ENCODE measurements around the gene SCP2.

SCP2 gene

DNA sequence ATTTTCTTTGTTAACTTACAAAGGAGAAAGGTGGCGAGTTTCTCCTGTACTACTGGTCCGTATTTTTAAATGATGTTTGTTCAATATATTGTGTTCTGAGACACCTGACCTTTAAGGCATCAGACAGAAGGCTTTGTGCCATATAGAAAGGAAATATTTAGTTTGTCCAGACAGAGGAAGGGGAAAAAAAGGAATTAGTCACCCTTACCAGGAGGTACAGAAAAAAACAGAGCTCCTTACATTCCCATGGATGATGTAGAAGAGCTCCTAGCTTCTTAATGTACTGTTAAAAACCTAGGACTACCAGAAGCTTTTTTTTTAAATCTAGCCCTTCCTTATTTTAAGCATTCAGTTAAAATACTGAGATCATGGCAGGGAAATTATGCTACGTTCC is 122.5 kb downstream of the SCP2 start:
- TF ChIP-seq, protein P1, sequence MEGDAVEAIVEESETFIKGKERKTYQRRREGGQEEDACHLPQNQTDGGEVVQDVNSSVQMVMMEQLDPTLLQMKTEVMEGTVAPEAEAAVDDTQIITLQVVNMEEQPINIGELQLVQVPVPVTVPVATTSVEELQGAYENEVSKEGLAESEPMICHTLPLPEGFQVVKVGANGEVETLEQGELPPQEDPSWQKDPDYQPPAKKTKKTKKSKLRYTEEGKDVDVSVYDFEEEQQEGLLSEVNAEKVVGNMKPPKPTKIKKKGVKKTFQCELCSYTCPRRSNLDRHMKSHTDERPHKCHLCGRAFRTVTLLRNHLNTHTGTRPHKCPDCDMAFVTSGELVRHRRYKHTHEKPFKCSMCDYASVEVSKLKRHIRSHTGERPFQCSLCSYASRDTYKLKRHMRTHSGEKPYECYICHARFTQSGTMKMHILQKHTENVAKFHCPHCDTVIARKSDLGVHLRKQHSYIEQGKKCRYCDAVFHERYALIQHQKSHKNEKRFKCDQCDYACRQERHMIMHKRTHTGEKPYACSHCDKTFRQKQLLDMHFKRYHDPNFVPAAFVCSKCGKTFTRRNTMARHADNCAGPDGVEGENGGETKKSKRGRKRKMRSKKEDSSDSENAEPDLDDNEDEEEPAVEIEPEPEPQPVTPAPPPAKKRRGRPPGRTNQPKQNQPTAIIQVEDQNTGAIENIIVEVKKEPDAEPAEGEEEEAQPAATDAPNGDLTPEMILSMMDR (conservative IDR thresholded peaks at IDR 0.05; ENCODE audit: low read length), result no peak
- no peak for TF ChIP-seq EZH2phosphoT487 (IDR thresholded peaks at IDR 0.05; ENCODE audit: borderline replicate concordance)
- no peaks in the 10 kb centered on the region for H3K27me3 ChIP-seq (ENCODE audit: insufficient read depth, low read length, poor library complexity, severe bottlenecking)
- no peak overlapping the region for H3K4me3 ChIP-seq (ENCODE audit: low read length, poor library complexity, severe bottlenecking)
- H3K9me3 ChIP-seq (ENCODE audit: insufficient read depth, low read depth, low read length), result no peaks in the 10 kb centered on the region
- H3K9ac ChIP-seq (ENCODE audit: low read depth, low read length, poor library complexity, severe bottlenecking), result no peak overlapping the region
- H3F3A ChIP-seq (ENCODE audit: low read depth), result no peaks in the 10 kb centered on the region
- H4K20me1 ChIP-seq (ENCODE audit: insufficient read depth, low read length, poor library complexity, severe bottlenecking), result no peaks in the 10 kb centered on the region
- peaks cover 48% of the 10 kb centered on the region; the same call in 1 of the 2 replicates for H3K36me3 ChIP-seq (ENCODE audit: insufficient read depth, low read length)
- no peaks in the 10 kb centered on the region for H3K9me2 ChIP-seq (replicated peaks; ENCODE audit: low read depth, low read length)
- H3K4me1 ChIP-seq (ENCODE audit: insufficient read depth, low read length, poor library complexity, severe bottlenecking), result peaks cover 11% of the 10 kb centered on the region
- no peaks in the 10 kb centered on the region for H3K79me2 ChIP-seq (ENCODE audit: insufficient read depth, low read length)
- H2AFZ ChIP-seq (ENCODE audit: low read length), result no peak overlapping the region
- no peak overlapping the region for H3K4me2 ChIP-seq (ENCODE audit: low read depth, low read length, poor library complexity, severe bottlenecking)

DNA sequence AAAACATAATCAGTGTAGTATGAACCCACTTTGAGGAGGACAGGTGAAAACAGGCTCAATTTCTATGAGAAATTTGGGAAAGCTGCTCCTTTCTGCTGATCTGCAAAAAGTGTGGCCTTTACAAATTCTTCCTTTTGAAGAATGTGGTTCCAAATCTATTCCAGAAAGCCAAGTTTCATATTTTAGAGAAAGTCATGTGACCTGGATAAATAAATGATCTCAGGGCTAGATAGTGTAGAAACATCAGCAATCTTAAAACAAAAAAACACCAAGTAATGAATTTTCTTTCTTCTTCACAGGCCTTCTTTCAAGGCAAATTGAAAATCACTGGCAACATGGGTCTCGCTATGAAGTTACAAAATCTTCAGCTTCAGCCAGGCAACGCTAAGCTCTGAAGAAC is 123.2 kb downstream of the SCP2 start:
- no peaks in the 10 kb centered on the region for H4K20me1 ChIP-seq (ENCODE audit: insufficient read depth, low read length, poor library complexity, severe bottlenecking)
- H3K27me3 ChIP-seq (ENCODE audit: insufficient read depth, low read length, poor library complexity, severe bottlenecking), result no peaks in the 10 kb centered on the region
- H3K9me3 ChIP-seq (ENCODE audit: insufficient read depth, low read depth, low read length), result no peaks in the 10 kb centered on the region
- no peak overlapping the region for H3K4me2 ChIP-seq (ENCODE audit: low read depth, low read length, poor library complexity, severe bottlenecking)
- H3K4me1 ChIP-seq (ENCODE audit: insufficient read depth, low read length, poor library complexity, severe bottlenecking), result peaks cover 11% of the 10 kb centered on the region
- TF ChIP-seq EZH2phosphoT487 (IDR thresholded peaks at IDR 0.05; ENCODE audit: borderline replicate concordance), result no peak
- TF ChIP-seq, protein P1 (conservative IDR thresholded peaks at IDR 0.05; ENCODE audit: low read length), result no peak
- H3K4me3 ChIP-seq (ENCODE audit: low read length, poor library complexity, severe bottlenecking), result no peak overlapping the region
- H3F3A ChIP-seq (ENCODE audit: low read depth), result no peaks in the 10 kb centered on the region
- no peaks in the 10 kb centered on the region for H3K9me2 ChIP-seq (replicated peaks; ENCODE audit: low read depth, low read length)
- H3K79me2 ChIP-seq (ENCODE audit: insufficient read depth, low read length), result no peaks in the 10 kb centered on the region
- no peak overlapping the region for H2AFZ ChIP-seq (ENCODE audit: low read length)
- no peak overlapping the region for H3K9ac ChIP-seq (ENCODE audit: low read depth, low read length, poor library complexity, severe bottlenecking)
- H3K36me3 ChIP-seq (ENCODE audit: insufficient read depth, low read length), result peaks cover 48% of the 10 kb centered on the region; the same call in 1 of the 2 replicates

DNA sequence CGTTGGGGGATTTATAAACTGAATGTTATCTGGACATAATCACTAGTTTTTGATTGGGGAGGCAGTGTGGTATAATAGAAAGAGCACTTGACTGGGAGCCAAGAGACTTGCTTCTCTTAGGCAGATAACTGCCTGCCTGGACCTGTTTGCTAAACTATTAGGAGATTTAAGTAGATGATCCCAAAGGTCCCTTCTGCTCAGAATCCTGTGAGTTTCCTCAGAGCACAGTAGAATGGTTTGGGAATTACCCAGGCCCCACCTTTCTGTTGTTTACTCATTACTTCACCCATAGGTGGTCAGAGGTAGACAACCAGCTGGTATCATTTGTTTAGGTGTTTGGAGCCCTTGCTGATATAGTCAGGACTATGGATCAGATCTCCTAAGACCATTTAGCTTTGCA is 124.6 kb downstream of the SCP2 start:
- Histone ChIP-seq H3K9me3 (ENCODE audit: insufficient read depth, low read depth, low read length) (no peaks in the 10 kb centered on the region), H3K9ac (ENCODE audit: low read depth, low read length, poor library complexity, severe bottlenecking) (no peak overlapping the region), H3F3A (ENCODE audit: low read depth) (no peaks in the 10 kb centered on the region), H2AFZ (ENCODE audit: low read length) (no peak overlapping the region), H3K4me3 (ENCODE audit: low read length, poor library complexity, severe bottlenecking) (no peak overlapping the region), H3K27me3 (ENCODE audit: insufficient read depth, low read length, poor library complexity, severe bottlenecking) (no peaks in the 10 kb centered on the region), H3K79me2 (ENCODE audit: insufficient read depth, low read length) (no peaks in the 10 kb centered on the region), H4K20me1 (ENCODE audit: insufficient read depth, low read length, poor library complexity, severe bottlenecking) (no peaks in the 10 kb centered on the region), H3K4me1 (ENCODE audit: insufficient read depth, low read length, poor library complexity, severe bottlenecking) (peaks cover 11% of the 10 kb centered on the region), H3K4me2 (ENCODE audit: low read depth, low read length, poor library complexity, severe bottlenecking) (no peak overlapping the region), H3K9me2 (replicated peaks; ENCODE audit: low read depth, low read length) (no peaks in the 10 kb centered on the region), H3K36me3 (ENCODE audit: insufficient read depth, low read length) (peaks cover 48% of the 10 kb centered on the region; the same call in 1 of the 2 replicates)
- TF ChIP-seq, protein P1 (conservative IDR thresholded peaks at IDR 0.05; ENCODE audit: low read length), result no peak
- no peak for TF ChIP-seq EZH2phosphoT487 (IDR thresholded peaks at IDR 0.05; ENCODE audit: borderline replicate concordance)

Data from Loucy (cell line).